SK-N-SH (cell line): ENCODE measurements around the gene DDR1. TPM values are rescaled to one million over a fixed set of nuclear protein-coding genes. Genes with fewer than 3 reads are reported as not detected.

Experiments
- CTCF ChIA-PET: fragments of 300-600, 350-600 bp; formaldehyde crosslinking; extraction: SDS; loops from one replicate; lab custom pipeline; 2021; lab: Yijun Ruan, JAX
- POLR2A ChIA-PET: fragments of 350-600 bp; sonication (Branson Sonifier 250); formaldehyde crosslinking; extraction: SDS; loops from one replicate; lab custom pipeline; 2020; ENCODE audit warnings: antibody characterized with exemption, inconsistent platforms; lab: Yijun Ruan, JAX
- DNase-seq: peaks from one replicate; pipeline ENCODE4 v3.0.0; 2012
- H2AFZ ChIP-seq: fragments of 200-600 bp; sonication (generic); 2 replicates; pipeline ENCODE4 v1.8.1; 2016; ENCODE audit warnings: antibody characterized with exemption, mild to moderate bottlenecking, low read depth
- H3F3A ChIP-seq: fragments of 200-600 bp; sonication (generic); replicated peaks from 2 replicates; pipeline ENCODE3; 2016; ENCODE audit warnings: antibody characterized with exemption, mild to moderate bottlenecking; ENCODE audit not compliant: insufficient read depth
- H3K27ac ChIP-seq, 2 experiments: fragments of 200-500 bp in 1 of 2; fragments of 200-600 bp in 1 of 2; sonication (Bioruptor generic) in 1 of 2; sonication (generic), shearing (Covaris generic) in 1 of 2; 2 replicates each; pipeline versions ENCODE4 v1.5.1 to v1.6.1; 2014 to 2016; ENCODE audit warnings: low read depth in 2 of 2, inconsistent platforms in 1 of 2, low read length in 1 of 2, mild to moderate bottlenecking in 1 of 2, mixed read lengths in 1 of 2
- H3K27me3 ChIP-seq: fragments of 200-600 bp; sonication (generic), shearing (Covaris generic); 2 replicates; pipeline ENCODE4 v1.6.1; 2016; ENCODE audit warnings: mixed run types; ENCODE audit not compliant: insufficient read depth
- H3K36me3 ChIP-seq, 2 experiments: fragments of 200-500 bp in 1 of 2; fragments of 200-600 bp in 1 of 2; sonication (Bioruptor generic) in 1 of 2; sonication (generic) in 1 of 2; replicated peaks in 1 of 2; 2 replicates each; pipeline versions ENCODE3 to v1.5.1; 2014 to 2016; ENCODE audit warnings: low read length in 1 of 2, mild to moderate bottlenecking in 1 of 2; ENCODE audit not compliant: insufficient read depth in 2 of 2, control insufficient read depth in 1 of 2
- H3K4me1 ChIP-seq, 2 experiments: fragments of 200-500 bp in 1 of 2; fragments of 200-600 bp in 1 of 2; sonication (Bioruptor generic) in 1 of 2; sonication (generic), shearing (Covaris generic) in 1 of 2; 2 replicates each; pipeline versions ENCODE4 v1.5.1 to v1.6.1; 2014 to 2016; ENCODE audit warnings: low read depth in 1 of 2, low read length in 1 of 2, mixed run types in 1 of 2; ENCODE audit not compliant: insufficient read depth in 2 of 2, control insufficient read depth in 1 of 2
- H3K4me2 ChIP-seq: fragments of 200-600 bp; sonication (generic), shearing (Covaris generic); 2 replicates; pipeline ENCODE4 v1.6.1; 2017; ENCODE audit warnings: mixed run types
- H3K4me3 ChIP-seq, 2 experiments: fragments of 200-500 bp in 1 of 2; fragments of 200-600 bp in 1 of 2; sonication (Bioruptor generic) in 1 of 2; sonication (generic), shearing (Covaris generic) in 1 of 2; 2 replicates each; pipeline versions ENCODE4 v1.5.1 to v1.8.1; 2014 to 2016; ENCODE audit warnings: low read depth in 2 of 2, inconsistent platforms in 1 of 2, low read length in 1 of 2, mild to moderate bottlenecking in 1 of 2, mixed read lengths in 1 of 2, moderate library complexity in 1 of 2
- H3K79me2 ChIP-seq: fragments of 200-600 bp; sonication (generic); 2 replicates; pipeline ENCODE4 v1.8.1; 2017; ENCODE audit warnings: mild to moderate bottlenecking; ENCODE audit not compliant: insufficient read depth
- H3K9ac ChIP-seq: fragments of 200-600 bp; sonication (generic); 2 replicates; pipeline ENCODE4 v1.6.1; 2017; ENCODE audit warnings: mixed run types
- H3K9me2 ChIP-seq: fragments of 200-600 bp; sonication (generic); 2 replicates; pipeline ENCODE4 v1.6.1; 2017; ENCODE audit warnings: mixed run types
- H3K9me3 ChIP-seq: fragments of 200-600 bp; sonication (generic); 2 replicates; pipeline ENCODE4 v1.6.1; 2017; ENCODE audit warnings: mixed run types, mild to moderate bottlenecking, moderate library complexity
- H4K20me1 ChIP-seq: fragments of 200-600 bp; sonication (generic); 2 replicates; pipeline ENCODE4 v1.6.1; 2017; ENCODE audit warnings: mild to moderate bottlenecking, mixed run types; ENCODE audit not compliant: insufficient read depth
- CHD2 ChIP-seq: fragments of 150-350 bp; IDR thresholded peaks from 2 replicates; pipeline ENCODE4 v1.6.1; 2018; ENCODE audit warnings: low read length; ENCODE audit not compliant: partially characterized antibody
- EP300 ChIP-seq, 2 experiments: IDR thresholded peaks; 2 replicates each; pipeline versions ENCODE4 v1.4.0 to v1.6.1; 2012; ENCODE audit warnings: borderline replicate concordance in 1 of 2, low read depth in 1 of 2, low read length in 1 of 2
- FOSL2 ChIP-seq: IDR thresholded peaks from 2 replicates; pipeline ENCODE4 v1.4.0; 2012; ENCODE audit warnings: low read depth, mild to moderate bottlenecking, moderate library complexity, borderline replicate concordance
- FOXJ3 ChIP-seq: sonication (generic); formaldehyde crosslinking; IDR thresholded peaks from 2 replicates; pipeline ENCODE4 v1.5.1; 2020; ENCODE audit warnings: mild to moderate bottlenecking, missing genetic modification reagents
- FOXM1 ChIP-seq: IDR thresholded peaks from 2 replicates; pipeline ENCODE4 v1.4.0; 2012; ENCODE audit warnings: low read depth, mild to moderate bottlenecking
- GATA2 ChIP-seq: sonication (generic); formaldehyde crosslinking; IDR thresholded peaks from 2 replicates; pipeline ENCODE4 v1.5.0; 2020; ENCODE audit warnings: mild to moderate bottlenecking, missing genetic modification reagents
- RFX5 ChIP-seq: IDR thresholded peaks from 2 replicates; pipeline ENCODE4 v1.6.1; 2012; ENCODE audit warnings: mild to moderate bottlenecking, improper control_type of control experiment, low read length
- RXRA ChIP-seq: IDR thresholded peaks from 2 replicates; pipeline ENCODE4 v1.4.0; 2012; ENCODE audit warnings: low read depth, mild to moderate bottlenecking, borderline replicate concordance
- SMC3 ChIP-seq: IDR thresholded peaks from 2 replicates; pipeline ENCODE4 v1.6.1; 2012; ENCODE audit warnings: low read depth, low read length, improper control_type of control experiment
- TAF1 ChIP-seq: IDR thresholded peaks from 2 replicates; pipeline ENCODE4 v1.6.1; 2012; ENCODE audit warnings: low read depth, mild to moderate bottlenecking, low read length, moderate library complexity, borderline replicate concordance
- TEAD4 ChIP-seq: IDR thresholded peaks from 2 replicates; pipeline ENCODE4 v1.4.0; 2012; ENCODE audit warnings: mild to moderate bottlenecking, borderline replicate concordance; ENCODE audit not compliant: insufficient read depth
- polyA plus RNA-seq, 3 experiments: library from polyadenylated mRNA; depleted of rRNA; stranded (reverse); fragments of >200 nt; gene quantifications; 2 replicates each; pipeline ENCODE4 v1.2.3, GENCODE V29; 2012
- TF ChIP-seq, protein P1 (sequence below): fragments of 150-350 bp; IDR thresholded peaks from 2 replicates; pipeline ENCODE4 v1.6.1; 2016; ENCODE audit warnings: mild to moderate bottlenecking, low read depth, low read length
- TF ChIP-seq, protein P2 (sequence below): IDR thresholded peaks from 2 replicates; pipeline ENCODE4 v1.4.0; 2012; ENCODE audit warnings: low read depth, borderline replicate concordance
- TF ChIP-seq, protein P3 (sequence below): IDR thresholded peaks from 2 replicates; pipeline ENCODE4 v1.4.0; 2012; ENCODE audit warnings: low read depth, borderline replicate concordance
- TF ChIP-seq, protein P4 (sequence below): fragments of 200-600 bp; sonication (generic); IDR thresholded peaks from 2 replicates; pipeline ENCODE4 v1.6.1; 2017; ENCODE audit warnings: antibody characterized with exemption, mild to moderate bottlenecking, moderate library complexity

DDR1 gene
- polyA plus RNA-seq, 1 of the 3 experiments (the other 2 are of a cell fraction), result 52.8 TPM

DNA sequence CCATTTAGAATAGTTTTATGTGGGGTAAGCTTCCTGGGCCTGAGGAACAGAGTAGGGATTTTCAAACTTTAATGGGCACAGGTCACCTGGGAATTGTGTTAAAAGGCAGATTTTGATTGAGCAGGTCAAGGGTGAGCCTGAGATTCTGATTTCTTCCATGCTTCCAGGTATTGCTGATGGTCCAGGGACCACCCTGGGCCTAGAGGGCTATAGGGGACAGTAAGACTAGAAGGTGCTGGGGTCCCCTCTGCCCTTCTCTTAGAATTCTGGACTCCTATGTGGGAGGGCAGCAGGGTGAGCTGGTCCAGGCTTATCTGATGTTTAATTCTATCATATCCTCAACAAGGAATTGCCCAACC, 2.6 kb downstream of the DDR1 start:
- POLR2A ChIA-PET, result no interaction called here
- Histone ChIP-seq H3K4me1 (peaks cover 20 to 33% of the 10 kb centered on the region in 2 experiments; a peak in 3 of 4 replicates), H3K27me3 (no peaks in the 10 kb centered on the region), H3K9me3 (no peaks in the 10 kb centered on the region), H3K79me2 (peaks cover 62% of the 10 kb centered on the region), H3K4me3 (no peak overlapping the region; a peak in 1 of 4 replicates), H3F3A (peaks cover 16% of the 10 kb centered on the region), H3K4me2 (peak overlapping the region; percentile 99), H4K20me1 (no peaks in the 10 kb centered on the region), H3K9me2 (no peaks in the 10 kb centered on the region), H2AFZ (no peak overlapping the region), H3K9ac (peak overlapping the region; percentile 71), H3K36me3 (peaks cover 0 to 17% of the 10 kb centered on the region in 2 experiments), H3K27ac (peak overlapping the region; percentile 60 to 83)
- DNase-seq, result peak; percentile 16
- CTCF ChIA-PET, result interaction anchor here (0.6 to 1.8 kb wide), 4 partner anchors 9 to 59 kb away, joined by 3 to 5 read pairs (median 4); no protein-coding TSS in a partner anchor
- TF ChIP-seq, protein P1, sequence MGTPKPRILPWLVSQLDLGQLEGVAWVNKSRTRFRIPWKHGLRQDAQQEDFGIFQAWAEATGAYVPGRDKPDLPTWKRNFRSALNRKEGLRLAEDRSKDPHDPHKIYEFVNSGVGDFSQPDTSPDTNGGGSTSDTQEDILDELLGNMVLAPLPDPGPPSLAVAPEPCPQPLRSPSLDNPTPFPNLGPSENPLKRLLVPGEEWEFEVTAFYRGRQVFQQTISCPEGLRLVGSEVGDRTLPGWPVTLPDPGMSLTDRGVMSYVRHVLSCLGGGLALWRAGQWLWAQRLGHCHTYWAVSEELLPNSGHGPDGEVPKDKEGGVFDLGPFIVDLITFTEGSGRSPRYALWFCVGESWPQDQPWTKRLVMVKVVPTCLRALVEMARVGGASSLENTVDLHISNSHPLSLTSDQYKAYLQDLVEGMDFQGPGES, result no peak
- TF ChIP-seq RFX5 (no peak), SMC3 (no peak), FOXM1 (no peak), TEAD4 (no peak), FOXJ3 (no peak), FOSL2 (no peak), EP300 (IDR thresholded peaks at IDR 0.05; ENCODE audit: borderline replicate concordance in 1 of 2, low read depth in 1 of 2, low read length in 1 of 2) (no peak), TAF1 (no peak), GATA2 (CRISPR knock-in tag) (no peak), RXRA (no peak), CHD2 (no peak)
- TF ChIP-seq, protein P2, sequence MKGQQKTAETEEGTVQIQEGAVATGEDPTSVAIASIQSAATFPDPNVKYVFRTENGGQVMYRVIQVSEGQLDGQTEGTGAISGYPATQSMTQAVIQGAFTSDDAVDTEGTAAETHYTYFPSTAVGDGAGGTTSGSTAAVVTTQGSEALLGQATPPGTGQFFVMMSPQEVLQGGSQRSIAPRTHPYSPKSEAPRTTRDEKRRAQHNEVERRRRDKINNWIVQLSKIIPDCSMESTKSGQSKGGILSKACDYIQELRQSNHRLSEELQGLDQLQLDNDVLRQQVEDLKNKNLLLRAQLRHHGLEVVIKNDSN, result no peak
- TF ChIP-seq, protein P3, sequence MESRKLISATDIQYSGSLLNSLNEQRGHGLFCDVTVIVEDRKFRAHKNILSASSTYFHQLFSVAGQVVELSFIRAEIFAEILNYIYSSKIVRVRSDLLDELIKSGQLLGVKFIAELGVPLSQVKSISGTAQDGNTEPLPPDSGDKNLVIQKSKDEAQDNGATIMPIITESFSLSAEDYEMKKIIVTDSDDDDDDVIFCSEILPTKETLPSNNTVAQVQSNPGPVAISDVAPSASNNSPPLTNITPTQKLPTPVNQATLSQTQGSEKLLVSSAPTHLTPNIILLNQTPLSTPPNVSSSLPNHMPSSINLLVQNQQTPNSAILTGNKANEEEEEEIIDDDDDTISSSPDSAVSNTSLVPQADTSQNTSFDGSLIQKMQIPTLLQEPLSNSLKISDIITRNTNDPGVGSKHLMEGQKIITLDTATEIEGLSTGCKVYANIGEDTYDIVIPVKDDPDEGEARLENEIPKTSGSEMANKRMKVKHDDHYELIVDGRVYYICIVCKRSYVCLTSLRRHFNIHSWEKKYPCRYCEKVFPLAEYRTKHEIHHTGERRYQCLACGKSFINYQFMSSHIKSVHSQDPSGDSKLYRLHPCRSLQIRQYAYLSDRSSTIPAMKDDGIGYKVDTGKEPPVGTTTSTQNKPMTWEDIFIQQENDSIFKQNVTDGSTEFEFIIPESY, result no peak
- TF ChIP-seq, protein P4, sequence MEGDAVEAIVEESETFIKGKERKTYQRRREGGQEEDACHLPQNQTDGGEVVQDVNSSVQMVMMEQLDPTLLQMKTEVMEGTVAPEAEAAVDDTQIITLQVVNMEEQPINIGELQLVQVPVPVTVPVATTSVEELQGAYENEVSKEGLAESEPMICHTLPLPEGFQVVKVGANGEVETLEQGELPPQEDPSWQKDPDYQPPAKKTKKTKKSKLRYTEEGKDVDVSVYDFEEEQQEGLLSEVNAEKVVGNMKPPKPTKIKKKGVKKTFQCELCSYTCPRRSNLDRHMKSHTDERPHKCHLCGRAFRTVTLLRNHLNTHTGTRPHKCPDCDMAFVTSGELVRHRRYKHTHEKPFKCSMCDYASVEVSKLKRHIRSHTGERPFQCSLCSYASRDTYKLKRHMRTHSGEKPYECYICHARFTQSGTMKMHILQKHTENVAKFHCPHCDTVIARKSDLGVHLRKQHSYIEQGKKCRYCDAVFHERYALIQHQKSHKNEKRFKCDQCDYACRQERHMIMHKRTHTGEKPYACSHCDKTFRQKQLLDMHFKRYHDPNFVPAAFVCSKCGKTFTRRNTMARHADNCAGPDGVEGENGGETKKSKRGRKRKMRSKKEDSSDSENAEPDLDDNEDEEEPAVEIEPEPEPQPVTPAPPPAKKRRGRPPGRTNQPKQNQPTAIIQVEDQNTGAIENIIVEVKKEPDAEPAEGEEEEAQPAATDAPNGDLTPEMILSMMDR, result no peak
